ENCODE results near the gene RFC2. TPM values are rescaled to one million over a fixed set of nuclear protein-coding genes. Genes with fewer than 3 reads are reported as not detected.

The RFC2 gene
- total and polyA plus RNA-seq, 2 donors (not counting 1 experiment from before 2014, with no cell fraction given): 9.9 to 19.6 TPM

DNA sequence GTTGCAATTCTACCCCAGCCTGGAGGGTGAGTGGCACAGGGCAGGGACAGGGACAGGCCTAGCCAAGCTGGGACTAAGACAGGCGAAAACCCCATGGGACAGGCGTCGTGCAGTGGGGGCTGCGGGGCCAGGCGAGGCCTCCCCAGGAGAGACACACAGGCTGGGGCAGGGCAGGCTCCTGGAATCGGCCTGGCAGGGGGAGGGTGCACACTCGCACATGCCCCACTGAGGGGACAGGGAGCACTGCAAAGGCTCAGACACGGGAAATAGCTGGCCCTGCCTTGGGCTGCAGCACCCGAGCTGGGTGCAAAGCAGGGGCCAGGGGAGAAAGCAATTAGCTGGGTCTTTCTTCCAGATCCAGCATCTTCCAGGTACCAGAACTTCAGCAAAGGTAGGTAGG, 34.0 kb downstream of the RFC2 start:
- no peaks in the 10 kb centered on the region for H3K4me1 ChIP-seq (ENCODE audit: control insufficient read depth, extremely low read depth, insufficient read depth, low read length)
- H3K4me3 ChIP-seq (replicated peaks in 1 of 4; ENCODE audit: control extremely low read depth in 1 of 4, insufficient read depth in 1 of 4, low read depth in 3 of 4, low read length in 4 of 4): no peak overlapping the region
- H3K79me2 ChIP-seq (ENCODE audit: control insufficient read depth, insufficient read depth, low read length): no peaks in the 10 kb centered on the region
- H2AFZ ChIP-seq (ENCODE audit: low read length): no peak overlapping the region
- TF ChIP-seq, protein P1, sequence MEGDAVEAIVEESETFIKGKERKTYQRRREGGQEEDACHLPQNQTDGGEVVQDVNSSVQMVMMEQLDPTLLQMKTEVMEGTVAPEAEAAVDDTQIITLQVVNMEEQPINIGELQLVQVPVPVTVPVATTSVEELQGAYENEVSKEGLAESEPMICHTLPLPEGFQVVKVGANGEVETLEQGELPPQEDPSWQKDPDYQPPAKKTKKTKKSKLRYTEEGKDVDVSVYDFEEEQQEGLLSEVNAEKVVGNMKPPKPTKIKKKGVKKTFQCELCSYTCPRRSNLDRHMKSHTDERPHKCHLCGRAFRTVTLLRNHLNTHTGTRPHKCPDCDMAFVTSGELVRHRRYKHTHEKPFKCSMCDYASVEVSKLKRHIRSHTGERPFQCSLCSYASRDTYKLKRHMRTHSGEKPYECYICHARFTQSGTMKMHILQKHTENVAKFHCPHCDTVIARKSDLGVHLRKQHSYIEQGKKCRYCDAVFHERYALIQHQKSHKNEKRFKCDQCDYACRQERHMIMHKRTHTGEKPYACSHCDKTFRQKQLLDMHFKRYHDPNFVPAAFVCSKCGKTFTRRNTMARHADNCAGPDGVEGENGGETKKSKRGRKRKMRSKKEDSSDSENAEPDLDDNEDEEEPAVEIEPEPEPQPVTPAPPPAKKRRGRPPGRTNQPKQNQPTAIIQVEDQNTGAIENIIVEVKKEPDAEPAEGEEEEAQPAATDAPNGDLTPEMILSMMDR (conservative IDR thresholded peaks at IDR 0.05 in 1 of 2, IDR thresholded peaks at IDR 0.05 in 1 of 2; ENCODE audit: low read depth in 1 of 2, low read length in 2 of 2): no peak
- no peak for TF ChIP-seq EZH2 (IDR thresholded peaks at IDR 0.05; ENCODE audit: low read length, missing control alignments)
- H3K36me3 ChIP-seq (ENCODE audit: control insufficient read depth, insufficient read depth, low read length): no peaks in the 10 kb centered on the region
- H3K9ac ChIP-seq (ENCODE audit: insufficient read depth, low read length): no peak overlapping the region
- no peak overlapping the region for H3K27ac ChIP-seq (ENCODE audit: insufficient read depth, low read length)
- no peaks in the 10 kb centered on the region for H3K9me3 ChIP-seq (ENCODE audit: control insufficient read depth, insufficient read depth, low read depth, low read length)
- no peaks in the 10 kb centered on the region for H3K27me3 ChIP-seq (ENCODE audit: control insufficient read depth, insufficient read depth, low read length)
- DNase-seq (ENCODE audit: low read depth in 2 of 2): no peak
- no peaks in the 10 kb centered on the region for H4K20me1 ChIP-seq (ENCODE audit: control insufficient read depth, extremely low read depth, insufficient read depth, low read length)
- H3K4me2 ChIP-seq (ENCODE audit: extremely low read depth, insufficient read depth, low read length): no peak overlapping the region

DNA sequence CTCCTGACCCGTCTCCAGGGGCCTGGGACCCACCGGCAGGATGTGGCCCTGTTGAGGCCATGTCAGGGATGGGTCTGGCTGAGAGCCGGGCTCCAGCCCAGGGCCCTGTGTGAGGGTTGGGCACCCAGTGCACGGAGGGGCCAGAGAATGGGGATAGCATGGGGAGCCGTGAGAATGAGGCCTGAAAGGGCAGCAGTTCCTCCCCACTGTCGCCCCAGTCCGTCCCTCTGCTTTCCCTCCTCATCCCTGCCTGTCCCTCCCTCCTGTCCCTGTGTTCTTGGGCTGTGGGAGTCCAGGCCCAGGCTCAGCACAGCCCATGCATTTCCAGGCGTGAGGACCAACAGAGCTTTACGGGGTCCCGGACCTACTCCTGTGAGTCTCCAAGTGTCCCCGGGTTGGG, 34.8 kb downstream of the RFC2 start:
- no peaks in the 10 kb centered on the region for H3K4me1 ChIP-seq (ENCODE audit: control insufficient read depth, extremely low read depth, insufficient read depth, low read length)
- no peaks in the 10 kb centered on the region for H3K27me3 ChIP-seq (ENCODE audit: control insufficient read depth, insufficient read depth, low read length)
- no peak for DNase-seq (ENCODE audit: low read depth in 2 of 2)
- H2AFZ ChIP-seq (ENCODE audit: low read length): no peak overlapping the region
- no peak overlapping the region for H3K27ac ChIP-seq (ENCODE audit: insufficient read depth, low read length)
- H3K36me3 ChIP-seq (ENCODE audit: control insufficient read depth, insufficient read depth, low read length): no peaks in the 10 kb centered on the region
- H3K9ac ChIP-seq (ENCODE audit: insufficient read depth, low read length): no peak overlapping the region
- no peaks in the 10 kb centered on the region for H3K9me3 ChIP-seq (ENCODE audit: control insufficient read depth, insufficient read depth, low read depth, low read length)
- no peak overlapping the region for H3K4me3 ChIP-seq (replicated peaks in 1 of 4; ENCODE audit: control extremely low read depth in 1 of 4, insufficient read depth in 1 of 4, low read depth in 3 of 4, low read length in 4 of 4)
- H3K79me2 ChIP-seq (ENCODE audit: control insufficient read depth, insufficient read depth, low read length): no peaks in the 10 kb centered on the region
- TF ChIP-seq EZH2 (IDR thresholded peaks at IDR 0.05; ENCODE audit: low read length, missing control alignments): no peak
- TF ChIP-seq, protein P1 (conservative IDR thresholded peaks at IDR 0.05 in 1 of 2, IDR thresholded peaks at IDR 0.05 in 1 of 2; ENCODE audit: low read depth in 1 of 2, low read length in 2 of 2): no peak
- H3K4me2 ChIP-seq (ENCODE audit: extremely low read depth, insufficient read depth, low read length): no peak overlapping the region
- H4K20me1 ChIP-seq (ENCODE audit: control insufficient read depth, extremely low read depth, insufficient read depth, low read length): no peaks in the 10 kb centered on the region

DNA sequence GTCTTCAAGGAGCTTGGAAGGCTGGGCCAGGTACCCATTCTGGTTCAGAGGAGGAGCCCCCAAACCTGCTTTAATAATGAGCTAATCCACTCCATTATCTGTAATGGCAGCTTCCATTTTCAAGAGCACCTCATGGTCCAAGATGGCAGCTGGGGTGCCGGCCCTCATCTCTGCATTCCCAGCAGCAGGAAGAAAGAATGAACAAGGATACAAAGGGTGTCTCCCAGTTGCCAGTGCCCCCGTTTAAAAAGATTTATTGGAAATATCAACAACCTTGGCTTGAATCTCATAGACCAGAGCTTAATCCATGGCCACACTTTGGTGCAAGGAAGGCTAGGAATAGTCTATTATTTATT, 35.9 kb downstream of the RFC2 start:
- DNase-seq (ENCODE audit: low read depth in 2 of 2): no peak
- Histone ChIP-seq H3K4me2 (ENCODE audit: extremely low read depth, insufficient read depth, low read length) (no peak overlapping the region), H3K4me1 (ENCODE audit: control insufficient read depth, extremely low read depth, insufficient read depth, low read length) (no peaks in the 10 kb centered on the region), H2AFZ (ENCODE audit: low read length) (no peak overlapping the region), H3K27ac (ENCODE audit: insufficient read depth, low read length) (no peak overlapping the region), H3K27me3 (ENCODE audit: control insufficient read depth, insufficient read depth, low read length) (no peaks in the 10 kb centered on the region), H3K9me3 (ENCODE audit: control insufficient read depth, insufficient read depth, low read depth, low read length) (no peaks in the 10 kb centered on the region), H3K79me2 (ENCODE audit: control insufficient read depth, insufficient read depth, low read length) (no peaks in the 10 kb centered on the region), H3K36me3 (ENCODE audit: control insufficient read depth, insufficient read depth, low read length) (no peaks in the 10 kb centered on the region), H4K20me1 (ENCODE audit: control insufficient read depth, extremely low read depth, insufficient read depth, low read length) (no peaks in the 10 kb centered on the region), H3K9ac (ENCODE audit: insufficient read depth, low read length) (no peak overlapping the region), H3K4me3 (replicated peaks in 1 of 4; ENCODE audit: control extremely low read depth in 1 of 4, insufficient read depth in 1 of 4, low read depth in 3 of 4, low read length in 4 of 4) (no peak overlapping the region)
- TF ChIP-seq, protein P1 (conservative IDR thresholded peaks at IDR 0.05 in 1 of 2, IDR thresholded peaks at IDR 0.05 in 1 of 2; ENCODE audit: low read depth in 1 of 2, low read length in 2 of 2): no peak
- no peak for TF ChIP-seq EZH2 (IDR thresholded peaks at IDR 0.05; ENCODE audit: low read length, missing control alignments)
